Choroid plexus epithelial cell (primary cell): ENCODE data around the gene LBX2.

ENCODE experiments used
- DNase-seq: peaks from one replicate; pipeline ENCODE4 v3.0.0-alpha.2; 2010; ENCODE audit warnings: low read depth
- H3K4me3 ChIP-seq: 2 replicates; pipeline ENCODE4 v1.5.1; 2011; ENCODE audit warnings: low read depth, mild to moderate bottlenecking, control low read depth, low read length, moderate library complexity
- TF ChIP-seq, protein P1 (sequence below): conservative IDR thresholded peaks from 2 replicates; pipeline ENCODE4 v1.5.1; 2011; ENCODE audit warnings: low read depth, mild to moderate bottlenecking, control low read depth, inconsistent platforms, low read length, moderate library complexity

The LBX2 gene

GRCh38 chr2:74537140-74537539 is 37.7 kb upstream of the LBX2 start:
- TF ChIP-seq, protein P1, sequence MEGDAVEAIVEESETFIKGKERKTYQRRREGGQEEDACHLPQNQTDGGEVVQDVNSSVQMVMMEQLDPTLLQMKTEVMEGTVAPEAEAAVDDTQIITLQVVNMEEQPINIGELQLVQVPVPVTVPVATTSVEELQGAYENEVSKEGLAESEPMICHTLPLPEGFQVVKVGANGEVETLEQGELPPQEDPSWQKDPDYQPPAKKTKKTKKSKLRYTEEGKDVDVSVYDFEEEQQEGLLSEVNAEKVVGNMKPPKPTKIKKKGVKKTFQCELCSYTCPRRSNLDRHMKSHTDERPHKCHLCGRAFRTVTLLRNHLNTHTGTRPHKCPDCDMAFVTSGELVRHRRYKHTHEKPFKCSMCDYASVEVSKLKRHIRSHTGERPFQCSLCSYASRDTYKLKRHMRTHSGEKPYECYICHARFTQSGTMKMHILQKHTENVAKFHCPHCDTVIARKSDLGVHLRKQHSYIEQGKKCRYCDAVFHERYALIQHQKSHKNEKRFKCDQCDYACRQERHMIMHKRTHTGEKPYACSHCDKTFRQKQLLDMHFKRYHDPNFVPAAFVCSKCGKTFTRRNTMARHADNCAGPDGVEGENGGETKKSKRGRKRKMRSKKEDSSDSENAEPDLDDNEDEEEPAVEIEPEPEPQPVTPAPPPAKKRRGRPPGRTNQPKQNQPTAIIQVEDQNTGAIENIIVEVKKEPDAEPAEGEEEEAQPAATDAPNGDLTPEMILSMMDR, result no peak
- no peak for DNase-seq
- H3K4me3 ChIP-seq, result no peak overlapping the region

GRCh38 chr2:74536166-74536950 is 37.0 kb upstream of the LBX2 start:
- H3K4me3 ChIP-seq, result no peak overlapping the region
- no peak for DNase-seq
- TF ChIP-seq, protein P1, result no peak

GRCh38 chr2:74535440-74535965 is 36.1 kb upstream of the LBX2 start:
- DNase-seq, result no peak
- no peak overlapping the region for H3K4me3 ChIP-seq
- TF ChIP-seq, protein P1, result no peak

DNA sequence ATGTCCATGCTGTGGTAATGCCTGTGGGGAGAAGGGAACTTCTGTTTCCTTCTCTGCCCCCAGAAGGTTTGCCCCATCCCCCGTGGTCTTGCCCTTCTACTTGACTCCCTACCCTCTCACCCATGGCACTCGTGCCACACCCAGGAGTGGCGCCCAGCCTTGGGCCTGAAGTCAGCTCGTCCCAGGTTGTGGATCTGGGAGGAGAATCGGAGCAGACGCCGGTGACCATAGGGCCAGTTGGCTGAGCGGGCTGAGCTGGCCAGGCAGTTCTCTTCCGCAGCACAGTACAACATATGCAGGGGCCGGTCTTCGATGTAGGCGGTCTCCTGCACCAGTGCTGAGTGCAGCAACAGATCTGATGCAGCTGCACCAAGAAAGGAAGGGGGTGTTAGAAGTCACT is 35.0 kb upstream of the LBX2 start:
- DNase-seq, result no peak
- TF ChIP-seq, protein P1, result no peak
- H3K4me3 ChIP-seq, result no peak overlapping the region

GRCh38 chr2:74533464-74533863 is 34.1 kb upstream of the LBX2 start:
- H3K4me3 ChIP-seq, result no peak overlapping the region
- TF ChIP-seq, protein P1, result no peak
- DNase-seq, result no peak

- DNase-seq, result peak; percentile 75
- H3K4me3 ChIP-seq, result no peak overlapping the region
- TF ChIP-seq, protein P1, result no peak
Observed at GRCh38 chr2:74532222-74532621, 32.8 kb upstream of the LBX2 start.

DNA sequence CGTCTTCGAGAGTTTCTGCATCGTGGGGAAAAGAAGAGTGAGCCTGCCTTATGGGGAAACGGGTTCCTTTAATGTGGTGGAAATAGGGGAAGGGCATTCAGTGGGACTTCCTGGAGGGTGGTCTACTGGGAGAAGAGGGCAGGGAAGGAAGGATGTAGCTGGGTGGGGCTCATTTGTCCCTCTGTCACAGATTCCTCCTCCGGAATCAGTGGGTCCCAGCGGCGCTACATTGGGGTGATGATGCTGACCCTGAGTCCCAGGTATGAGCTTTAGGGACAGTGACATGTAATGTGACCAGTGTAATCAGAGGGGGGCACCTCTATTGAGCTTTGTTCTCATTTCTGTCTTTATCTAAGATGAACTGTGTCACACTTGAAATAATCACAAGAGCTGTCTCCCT is 32.3 kb upstream of the LBX2 start:
- no peak overlapping the region for H3K4me3 ChIP-seq
- no peak for DNase-seq
- TF ChIP-seq, protein P1, result no peak
